ENCODE measurements around the gene SLCO2A1.

Gene SLCO2A1

DNA sequence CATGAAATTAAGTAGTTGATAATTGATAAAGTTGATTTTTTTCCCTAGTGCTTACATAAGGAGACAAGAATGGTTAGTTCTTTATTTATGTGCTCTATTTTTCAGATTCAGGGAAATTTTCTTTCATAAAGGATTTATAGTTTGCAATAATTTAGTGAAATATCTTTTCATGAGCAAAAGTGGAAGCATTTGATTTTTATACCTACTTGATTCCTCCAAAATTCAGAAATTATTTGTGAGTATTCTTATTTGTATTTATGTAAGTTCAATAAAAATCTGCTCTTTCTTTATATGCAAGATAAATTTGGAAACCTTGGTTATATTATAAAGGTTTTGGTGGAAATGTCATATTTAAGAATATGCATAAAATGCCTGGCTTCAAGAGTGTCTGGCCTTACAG lies 14.7 kb upstream of the SLCO2A1 start:
- no peak for DNase-seq (ENCODE audit: low read depth)
- TF ChIP-seq, protein P1, sequence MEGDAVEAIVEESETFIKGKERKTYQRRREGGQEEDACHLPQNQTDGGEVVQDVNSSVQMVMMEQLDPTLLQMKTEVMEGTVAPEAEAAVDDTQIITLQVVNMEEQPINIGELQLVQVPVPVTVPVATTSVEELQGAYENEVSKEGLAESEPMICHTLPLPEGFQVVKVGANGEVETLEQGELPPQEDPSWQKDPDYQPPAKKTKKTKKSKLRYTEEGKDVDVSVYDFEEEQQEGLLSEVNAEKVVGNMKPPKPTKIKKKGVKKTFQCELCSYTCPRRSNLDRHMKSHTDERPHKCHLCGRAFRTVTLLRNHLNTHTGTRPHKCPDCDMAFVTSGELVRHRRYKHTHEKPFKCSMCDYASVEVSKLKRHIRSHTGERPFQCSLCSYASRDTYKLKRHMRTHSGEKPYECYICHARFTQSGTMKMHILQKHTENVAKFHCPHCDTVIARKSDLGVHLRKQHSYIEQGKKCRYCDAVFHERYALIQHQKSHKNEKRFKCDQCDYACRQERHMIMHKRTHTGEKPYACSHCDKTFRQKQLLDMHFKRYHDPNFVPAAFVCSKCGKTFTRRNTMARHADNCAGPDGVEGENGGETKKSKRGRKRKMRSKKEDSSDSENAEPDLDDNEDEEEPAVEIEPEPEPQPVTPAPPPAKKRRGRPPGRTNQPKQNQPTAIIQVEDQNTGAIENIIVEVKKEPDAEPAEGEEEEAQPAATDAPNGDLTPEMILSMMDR (IDR thresholded peaks at IDR 0.05; ENCODE audit: control insufficient read depth, insufficient read depth, low read depth, low read length, missing control alignments): no peak
- H3K4me3 ChIP-seq (ENCODE audit: control insufficient read depth, low read depth, low read length): no peak overlapping the region

DNA sequence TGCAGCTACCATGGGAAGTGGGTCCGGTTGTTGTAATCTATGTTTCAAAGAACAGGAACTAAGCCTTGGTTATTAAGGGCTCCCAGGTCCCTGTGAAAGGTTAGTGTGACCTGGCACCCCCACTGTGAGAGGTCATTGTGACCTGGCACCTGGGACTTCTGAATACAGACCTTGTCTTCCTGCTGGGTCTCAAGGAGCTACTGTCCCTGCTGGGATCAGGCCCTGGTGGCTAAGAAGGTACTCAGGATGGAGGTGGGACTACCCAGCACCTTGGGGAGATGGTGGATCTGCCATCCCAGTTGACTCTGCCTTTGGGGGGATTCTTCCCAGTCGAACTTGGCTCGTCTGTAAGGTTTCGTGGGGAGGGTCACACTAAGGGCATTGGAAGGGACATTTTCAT lies 10.3 kb upstream of the SLCO2A1 start:
- H3K4me3 ChIP-seq (ENCODE audit: control insufficient read depth, low read depth, low read length): no peak overlapping the region
- TF ChIP-seq, protein P1 (IDR thresholded peaks at IDR 0.05; ENCODE audit: control insufficient read depth, insufficient read depth, low read depth, low read length, missing control alignments): no peak
- no peak for DNase-seq (ENCODE audit: low read depth)

DNA sequence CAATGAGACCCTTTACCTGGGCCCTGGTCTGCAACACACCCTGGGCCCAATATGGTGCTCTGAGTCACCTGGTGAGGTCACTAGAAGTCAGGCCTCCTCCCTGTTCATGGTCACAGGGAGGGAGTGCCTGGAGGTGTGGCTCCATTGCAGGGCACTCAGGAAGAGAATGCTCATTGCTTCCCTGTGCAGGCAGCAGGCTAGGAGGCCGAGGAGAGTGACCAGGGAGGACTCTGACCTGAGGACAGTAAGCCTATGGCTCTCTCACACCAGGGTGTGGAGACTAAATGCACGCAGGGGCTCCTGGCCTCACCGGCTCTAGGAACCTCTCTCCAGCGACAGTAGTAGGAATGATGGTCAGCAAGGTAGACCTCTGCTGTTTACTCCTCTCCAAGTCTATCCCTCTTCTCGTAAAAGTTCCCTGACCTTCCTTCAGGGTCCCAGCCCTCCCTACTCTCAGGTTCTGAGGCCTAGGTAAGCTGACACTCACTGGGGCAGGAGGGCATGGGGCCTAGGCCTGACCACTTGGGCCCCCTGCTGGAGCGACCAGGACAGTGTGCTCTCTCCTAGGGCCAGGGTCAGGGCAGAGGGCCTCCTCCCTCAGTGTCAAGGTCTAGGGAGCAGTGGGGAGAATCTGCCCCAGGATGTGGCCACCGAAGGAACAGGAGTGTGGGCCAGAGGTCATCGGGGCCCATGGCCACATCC lies 9.6 kb upstream of the SLCO2A1 start:
- TF ChIP-seq, protein P1 (IDR thresholded peaks at IDR 0.05; ENCODE audit: control insufficient read depth, insufficient read depth, low read depth, low read length, missing control alignments): peak; percentile 24
- DNase-seq (ENCODE audit: low read depth): no peak
- H3K4me3 ChIP-seq (ENCODE audit: control insufficient read depth, low read depth, low read length): no peak overlapping the region

DNA sequence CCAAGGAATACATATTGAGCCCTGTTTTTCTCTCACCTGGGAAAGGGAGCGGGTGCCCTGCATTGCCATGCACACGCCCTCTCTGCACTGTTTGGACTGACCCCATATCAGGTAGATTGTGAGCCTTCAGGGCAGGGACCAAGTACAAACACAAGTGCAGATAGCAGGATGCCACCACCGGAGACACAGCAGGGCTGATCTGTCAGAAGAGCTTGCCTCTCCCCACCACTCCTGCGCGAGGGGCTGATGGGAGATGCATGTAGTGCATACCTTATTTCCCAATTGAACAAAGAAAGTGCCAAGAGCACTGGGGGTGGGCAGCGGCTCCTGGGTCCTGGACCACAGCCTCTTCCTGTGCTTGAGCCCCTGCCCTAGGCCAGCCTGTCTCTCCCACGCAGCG lies 9.0 kb upstream of the SLCO2A1 start:
- TF ChIP-seq, protein P1 (IDR thresholded peaks at IDR 0.05; ENCODE audit: control insufficient read depth, insufficient read depth, low read depth, low read length, missing control alignments): no peak
- H3K4me3 ChIP-seq (ENCODE audit: control insufficient read depth, low read depth, low read length): no peak overlapping the region
- no peak for DNase-seq (ENCODE audit: low read depth)

DNA sequence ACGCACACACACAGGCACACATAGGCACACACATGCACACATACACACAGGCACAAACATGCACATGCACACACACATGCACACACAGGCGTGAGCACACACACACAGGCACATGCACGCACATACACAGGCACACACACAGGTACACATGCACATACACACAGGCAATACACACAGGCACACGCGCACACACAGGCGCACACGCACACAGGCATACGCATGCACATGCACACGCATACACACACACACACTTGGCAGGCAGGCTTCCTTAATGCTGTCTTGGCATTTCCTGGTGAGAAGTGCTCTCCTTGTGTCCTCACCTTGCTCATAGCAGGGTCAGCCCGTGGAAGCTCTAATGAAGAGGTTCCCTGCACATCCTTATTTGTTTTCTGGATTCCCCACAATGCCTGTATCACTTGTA lies 8.4 kb upstream of the SLCO2A1 start:
- DNase-seq (ENCODE audit: low read depth): no peak
- TF ChIP-seq, protein P1 (IDR thresholded peaks at IDR 0.05; ENCODE audit: control insufficient read depth, insufficient read depth, low read depth, low read length, missing control alignments): no peak
- no peak overlapping the region for H3K4me3 ChIP-seq (ENCODE audit: control insufficient read depth, low read depth, low read length)

DNA sequence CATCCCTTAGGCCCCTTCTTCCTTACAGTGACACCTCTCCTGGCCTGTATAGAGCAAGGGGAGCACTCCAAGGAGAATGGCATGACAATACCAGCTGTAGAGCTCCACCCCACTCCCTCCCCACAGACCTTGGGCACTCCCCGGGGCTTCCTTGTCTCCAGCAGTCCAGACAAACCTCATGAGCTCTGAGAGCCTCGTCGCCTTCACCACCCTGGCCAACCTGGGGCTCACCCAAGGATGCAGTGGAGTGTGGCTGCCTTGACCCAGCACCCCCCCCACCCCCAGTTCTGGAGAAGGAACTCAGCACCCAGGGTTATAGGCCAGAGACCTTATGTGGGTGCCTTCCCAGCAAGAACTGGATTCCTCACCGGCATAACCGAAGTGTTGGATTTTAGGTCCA lies 7.4 kb upstream of the SLCO2A1 start:
- TF ChIP-seq, protein P1 (IDR thresholded peaks at IDR 0.05; ENCODE audit: control insufficient read depth, insufficient read depth, low read depth, low read length, missing control alignments): no peak
- DNase-seq (ENCODE audit: low read depth): no peak
- H3K4me3 ChIP-seq (ENCODE audit: control insufficient read depth, low read depth, low read length): no peak overlapping the region

Data from AG09309 (cell line).